ENCODE results near the gene TACC3.

TACC3 gene

GRCh38 chr4:1778642-1779392, 57.5 kb downstream of the TACC3 start:
- no peaks in the 10 kb centered on the region for H3K27me3 ChIP-seq
- no peaks in the 10 kb centered on the region for H3K9me3 ChIP-seq
- no peaks in the 10 kb centered on the region for H3K4me1 ChIP-seq (ENCODE audit: control insufficient read depth in 1 of 2, insufficient read depth in 1 of 2, low read depth in 1 of 2, low read length in 1 of 2)
- H3K36me3 ChIP-seq: no peaks in the 10 kb centered on the region
- no peak overlapping the region for H3K27ac ChIP-seq
- TF ChIP-seq CTCF (IDR thresholded peaks at IDR 0.05): no peak
- no peak overlapping the region for H3K4me3 ChIP-seq (ENCODE audit: low read depth in 1 of 2, low read length in 1 of 2)

- TF ChIP-seq CTCF (IDR thresholded peaks at IDR 0.05): no peak
- no peaks in the 10 kb centered on the region for H3K4me1 ChIP-seq (ENCODE audit: control insufficient read depth in 1 of 2, insufficient read depth in 1 of 2, low read depth in 1 of 2, low read length in 1 of 2)
- no peaks in the 10 kb centered on the region for H3K9me3 ChIP-seq
- H3K27me3 ChIP-seq: no peaks in the 10 kb centered on the region
- H3K36me3 ChIP-seq: no peaks in the 10 kb centered on the region
- no peak overlapping the region for H3K4me3 ChIP-seq (ENCODE audit: low read depth in 1 of 2, low read length in 1 of 2)
- no peak overlapping the region for H3K27ac ChIP-seq
Measured at GRCh38 chr4:1779588-1780382, 58.5 kb downstream of the TACC3 start.

- Histone ChIP-seq H3K4me1 (ENCODE audit: control insufficient read depth in 1 of 2, insufficient read depth in 1 of 2, low read depth in 1 of 2, low read length in 1 of 2) (no peaks in the 10 kb centered on the region), H3K4me3 (ENCODE audit: low read depth in 1 of 2, low read length in 1 of 2) (no peak overlapping the region), H3K36me3 (no peaks in the 10 kb centered on the region), H3K27me3 (no peaks in the 10 kb centered on the region), H3K27ac (no peak overlapping the region), H3K9me3 (no peaks in the 10 kb centered on the region)
- TF ChIP-seq CTCF (IDR thresholded peaks at IDR 0.05): no peak
Measured at GRCh38 chr4:1780435-1780834, 59.1 kb downstream of the TACC3 start.

GRCh38 chr4:1783015-1783414, 61.7 kb downstream of the TACC3 start:
- H3K4me1 ChIP-seq (ENCODE audit: control insufficient read depth in 1 of 2, insufficient read depth in 1 of 2, low read depth in 1 of 2, low read length in 1 of 2): no peaks in the 10 kb centered on the region
- no peaks in the 10 kb centered on the region for H3K27me3 ChIP-seq
- H3K36me3 ChIP-seq: no peaks in the 10 kb centered on the region
- no peak for TF ChIP-seq CTCF (IDR thresholded peaks at IDR 0.05)
- H3K27ac ChIP-seq: no peak overlapping the region
- H3K4me3 ChIP-seq (ENCODE audit: low read depth in 1 of 2, low read length in 1 of 2): no peak overlapping the region
- H3K9me3 ChIP-seq: no peaks in the 10 kb centered on the region

- no peaks in the 10 kb centered on the region for H3K4me1 ChIP-seq (ENCODE audit: control insufficient read depth in 1 of 2, insufficient read depth in 1 of 2, low read depth in 1 of 2, low read length in 1 of 2)
- no peaks in the 10 kb centered on the region for H3K9me3 ChIP-seq
- no peak for TF ChIP-seq CTCF (IDR thresholded peaks at IDR 0.05)
- no peaks in the 10 kb centered on the region for H3K36me3 ChIP-seq
- peaks cover 1% of the 10 kb centered on the region for H3K27me3 ChIP-seq
- no peak overlapping the region for H3K4me3 ChIP-seq (ENCODE audit: low read depth in 1 of 2, low read length in 1 of 2)
- H3K27ac ChIP-seq: no peak overlapping the region
Measured at GRCh38 chr4:1783970-1784369, 62.6 kb downstream of the TACC3 start.

All from neutrophil (primary cell).